ENCODE results near the gene KDM1B.

KDM1B gene

GRCh38 chr6:18121580-18122127, 33.6 kb upstream of the KDM1B start:
- DNase-seq (ENCODE audit: low read depth): no peak
- TF ChIP-seq CTCF (IDR thresholded peaks at IDR 0.05; ENCODE audit: insufficient read depth, low read depth, low read length, missing control alignments): no peak
- H3K4me3 ChIP-seq (ENCODE audit: low read length): peak overlapping the region; percentile 38

- peak; percentile 90 for DNase-seq (ENCODE audit: low read depth)
- TF ChIP-seq CTCF (IDR thresholded peaks at IDR 0.05; ENCODE audit: insufficient read depth, low read depth, low read length, missing control alignments): peak; percentile 84
Observed at GRCh38 chr6:18122128-18123093, 32.8 kb upstream of the KDM1B start, which contains the start of gene NHLRC1. Gene NHLRC1 (minus strand): TSS chr6:18122677. CDS start chr6:18122606, 71 bp downstream.

GRCh38 chr6:18126121-18126520, 29.1 kb upstream of the KDM1B start:
- DNase-seq (ENCODE audit: low read depth): no peak
- H3K4me3 ChIP-seq (ENCODE audit: low read length): no peak overlapping the region
- no peak for TF ChIP-seq CTCF (IDR thresholded peaks at IDR 0.05; ENCODE audit: insufficient read depth, low read depth, low read length, missing control alignments)

More at GRCh38 chr6:18122128-18123093, 32.8 kb upstream of the KDM1B start, which contains the start of gene NHLRC1:
- H3K4me3 ChIP-seq (ENCODE audit: low read length): peak within 1 kb of the TSS; percentile 38

GRCh38 chr6:18132346-18132745, 22.9 kb upstream of the KDM1B start:
- no peak overlapping the region for H3K4me3 ChIP-seq (ENCODE audit: low read length)
- TF ChIP-seq CTCF (IDR thresholded peaks at IDR 0.05; ENCODE audit: insufficient read depth, low read depth, low read length, missing control alignments): no peak
- no peak for DNase-seq (ENCODE audit: low read depth)

GRCh38 chr6:18135171-18135570, 20.1 kb upstream of the KDM1B start:
- H3K4me3 ChIP-seq (ENCODE audit: low read length): no peak overlapping the region
- TF ChIP-seq CTCF (IDR thresholded peaks at IDR 0.05; ENCODE audit: insufficient read depth, low read depth, low read length, missing control alignments): no peak

GRCh38 chr6:18136260-18136659, 19.0 kb upstream of the KDM1B start:
- DNase-seq (ENCODE audit: low read depth): no peak
- no peak overlapping the region for H3K4me3 ChIP-seq (ENCODE audit: low read length)
- TF ChIP-seq CTCF (IDR thresholded peaks at IDR 0.05; ENCODE audit: insufficient read depth, low read depth, low read length, missing control alignments): no peak

More at GRCh38 chr6:18135171-18135570, 20.1 kb upstream of the KDM1B start:
- DNase-seq (ENCODE audit: low read depth): no peak
